NCI-H526 (cell line): ENCODE results near the gene RIIAD1.
"Not testable (repeated sequence)": the region's sequence is repeated elsewhere in the genome, so short reads cannot be mapped to it uniquely, and the experiment has no call there.

Experiments
- DNase-seq, 2 experiments: peaks; one replicate each; lab custom pipeline; 2025; lab: John Stamatoyannopoulos, UW

RIIAD1 gene

DNA sequence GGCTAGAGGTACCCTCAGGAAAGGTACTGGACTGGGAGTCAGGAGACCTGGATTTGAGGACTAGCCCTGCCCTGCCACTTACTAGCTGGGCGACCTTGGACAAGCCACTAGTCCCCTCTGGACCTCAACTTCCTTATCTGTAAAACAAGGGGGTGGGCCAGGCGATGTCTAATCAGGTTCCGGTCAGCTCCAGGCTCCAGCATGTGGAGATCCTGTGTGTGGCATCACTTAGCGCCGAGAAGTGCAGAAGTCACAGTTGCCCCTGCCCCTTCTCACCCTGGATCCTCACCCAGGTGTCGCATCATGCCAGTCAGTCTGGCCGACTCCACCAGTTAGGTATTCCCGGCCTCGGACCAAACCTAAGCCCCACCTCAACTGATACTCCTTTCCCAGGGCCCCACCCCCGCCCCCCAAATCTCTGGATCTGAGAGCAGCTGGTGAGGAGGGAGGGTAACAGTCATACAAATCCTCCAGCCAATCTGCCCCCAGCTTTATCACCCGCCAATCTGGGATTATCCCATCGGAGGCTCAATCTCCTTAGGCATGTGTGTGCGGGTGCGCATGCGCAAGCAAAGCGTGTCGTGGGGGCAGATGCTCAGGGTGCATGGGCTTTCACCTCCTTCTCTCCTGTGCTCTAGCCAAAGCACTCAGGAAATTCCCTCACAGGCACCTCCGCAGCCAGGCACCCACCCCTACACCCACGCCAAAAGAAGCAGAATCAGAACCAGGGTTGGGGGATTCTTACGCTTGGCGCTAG lies 10.1 kb upstream of the RIIAD1 start:
- DNase-seq: no peak

DNA sequence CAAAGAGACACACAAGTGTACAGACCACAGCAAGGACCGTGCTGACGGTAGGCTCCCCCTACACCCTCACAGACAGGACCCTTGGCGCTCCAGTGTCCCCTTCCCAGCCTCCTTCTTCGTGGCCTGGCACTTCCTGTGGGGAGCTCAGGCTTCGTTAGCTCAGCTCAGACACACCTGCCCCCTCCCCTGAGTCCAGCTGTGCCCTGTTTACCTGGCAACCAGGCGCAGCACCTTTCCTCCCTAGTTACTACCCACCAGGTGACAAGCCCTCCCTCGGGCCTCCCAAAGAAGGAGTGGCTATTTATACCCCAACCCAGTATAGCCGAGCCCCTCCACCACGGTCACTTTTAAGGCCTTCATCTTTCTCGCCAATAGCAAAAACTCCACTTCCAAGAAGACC lies 9.4 kb upstream of the RIIAD1 start:
- peak; percentile 37 to 84 for DNase-seq

DNA sequence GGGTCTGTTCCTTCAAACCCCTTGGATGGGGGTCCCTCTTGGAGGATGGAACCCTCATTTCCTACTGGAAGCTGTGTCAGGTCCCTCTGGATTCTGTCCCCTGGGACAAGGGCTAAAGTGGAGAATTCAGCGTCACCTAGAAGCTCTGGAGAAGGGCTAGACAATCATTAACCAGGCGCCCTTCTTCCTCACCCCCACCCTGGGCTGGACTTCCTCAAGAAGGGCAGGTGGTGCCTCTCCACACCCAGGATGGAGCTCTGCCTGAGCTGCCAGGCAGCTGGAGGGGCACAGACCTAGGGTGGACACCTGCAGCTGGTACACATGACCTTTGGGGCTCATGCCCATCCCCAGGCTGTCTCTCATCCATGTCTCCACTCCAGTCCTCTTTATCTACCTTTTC lies 8.3 kb upstream of the RIIAD1 start:
- DNase-seq: peak; percentile 77 to 95

DNA sequence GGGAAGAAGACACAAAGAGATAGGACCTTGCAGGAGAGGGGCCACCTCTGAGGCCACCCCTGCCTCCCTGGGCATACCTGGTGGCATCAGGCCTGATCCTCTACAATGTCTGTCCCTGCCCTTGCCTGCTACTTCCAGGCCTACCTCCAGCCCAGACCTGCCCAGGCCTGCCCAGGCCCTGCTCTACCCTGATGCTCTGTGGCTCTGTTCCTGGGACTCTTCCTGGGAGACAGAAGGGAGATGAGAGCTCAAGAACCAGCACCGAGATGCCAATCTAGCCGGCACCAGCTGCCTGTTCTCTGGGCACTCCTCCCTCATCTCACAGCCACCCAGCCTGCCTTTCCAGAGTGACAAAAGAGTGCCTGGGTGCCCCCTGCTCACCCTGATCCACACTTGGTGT lies 7.4 kb upstream of the RIIAD1 start:
- DNase-seq: peak; percentile 31 to 77

DNA sequence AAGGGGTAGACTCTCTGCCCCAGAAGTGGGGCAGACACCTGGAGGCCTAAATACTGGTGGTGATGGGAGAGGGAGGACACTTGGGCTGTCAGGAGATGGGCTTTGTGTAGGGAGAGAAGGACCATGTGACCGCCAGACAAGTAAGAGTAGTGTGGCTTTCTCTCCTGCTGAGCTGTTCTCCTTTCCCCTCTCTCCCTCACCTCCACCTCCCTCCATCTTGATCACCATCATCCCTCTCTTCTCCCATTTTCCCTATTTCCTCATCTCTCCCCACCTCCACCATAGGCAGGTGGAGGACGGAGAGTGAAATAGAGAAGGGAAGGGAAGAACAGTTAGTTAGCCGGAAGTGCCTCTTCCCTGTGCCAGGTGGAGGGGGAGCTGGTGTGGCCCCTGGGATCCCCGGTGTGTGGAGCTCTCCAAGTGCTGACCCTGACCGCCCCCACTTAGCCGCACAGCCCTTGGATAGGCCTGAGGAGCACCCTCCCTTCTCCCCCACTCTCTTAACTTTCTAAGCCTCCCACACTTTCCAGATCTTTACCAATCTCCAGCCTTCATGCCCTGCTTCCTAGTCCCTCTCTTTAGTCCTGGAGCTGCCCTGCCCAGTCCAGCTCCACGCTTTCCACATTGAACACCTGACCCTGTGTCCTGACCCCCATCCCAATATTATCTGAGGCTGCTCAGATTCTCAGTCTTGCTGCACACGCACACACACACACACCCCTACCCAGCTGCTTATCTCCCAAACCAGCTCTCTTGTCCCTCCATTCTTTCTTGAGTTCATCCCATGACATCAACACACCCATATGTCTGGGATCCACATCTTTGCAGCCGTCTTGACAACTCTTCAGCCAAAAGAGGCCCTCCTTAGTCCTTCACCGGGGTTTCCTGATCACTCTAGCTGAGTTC lies 6.2 kb upstream of the RIIAD1 start:
- no peak for DNase-seq

DNA sequence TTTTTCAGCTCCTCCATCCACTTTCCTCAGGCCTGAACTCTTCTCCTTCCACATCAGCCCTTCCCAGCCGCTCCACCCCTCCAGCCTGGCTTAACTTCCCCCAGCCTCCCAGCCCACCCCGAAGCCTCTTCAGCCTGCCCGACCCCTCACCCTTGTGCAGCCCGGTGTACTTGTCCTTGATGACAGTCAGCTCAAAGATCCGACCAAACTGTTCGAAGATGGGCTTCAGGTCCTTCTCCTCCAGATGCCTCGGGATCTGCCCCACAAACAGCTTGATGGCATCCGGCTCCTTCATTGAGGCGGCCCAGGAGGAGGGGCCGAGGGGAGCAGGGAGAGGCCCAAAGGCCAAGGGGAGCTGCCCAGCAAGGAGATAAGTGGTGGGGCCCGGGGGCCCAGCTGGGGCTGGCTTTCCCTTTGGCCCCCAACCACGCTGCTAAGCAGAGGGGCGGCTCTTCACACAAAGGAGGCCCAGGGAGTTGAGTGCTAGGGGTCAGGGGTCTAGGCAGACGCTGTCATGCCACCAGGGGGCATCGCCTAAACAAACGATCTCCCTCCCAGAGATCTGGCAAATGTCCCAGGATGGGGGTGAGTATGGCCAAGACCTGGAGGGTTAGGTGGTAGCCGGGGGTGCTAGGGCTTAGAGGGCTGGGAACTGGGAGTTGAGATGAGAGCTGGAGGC lies 5.5 kb upstream of the RIIAD1 start:
- peak; percentile 81 to 91 for DNase-seq

DNA sequence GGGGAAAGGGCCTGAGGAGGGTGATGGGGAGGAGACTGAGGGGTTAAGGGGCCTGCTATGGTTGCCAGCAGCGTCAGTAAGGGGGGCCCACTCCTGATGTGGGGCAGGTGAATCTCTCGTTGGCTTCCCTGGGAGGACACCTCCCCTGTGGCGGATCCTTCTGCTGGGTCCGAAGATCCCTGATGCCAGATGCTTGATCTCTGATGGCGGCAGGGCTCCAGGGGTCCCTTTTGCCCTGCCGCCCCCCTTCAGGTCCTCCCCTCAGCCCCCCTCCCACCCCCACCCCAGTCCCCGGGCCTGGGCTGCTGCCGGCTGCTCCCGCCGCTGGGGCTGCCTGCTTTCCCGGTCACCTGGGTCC lies 4.9 kb upstream of the RIIAD1 start:
- DNase-seq: no peak

DNA sequence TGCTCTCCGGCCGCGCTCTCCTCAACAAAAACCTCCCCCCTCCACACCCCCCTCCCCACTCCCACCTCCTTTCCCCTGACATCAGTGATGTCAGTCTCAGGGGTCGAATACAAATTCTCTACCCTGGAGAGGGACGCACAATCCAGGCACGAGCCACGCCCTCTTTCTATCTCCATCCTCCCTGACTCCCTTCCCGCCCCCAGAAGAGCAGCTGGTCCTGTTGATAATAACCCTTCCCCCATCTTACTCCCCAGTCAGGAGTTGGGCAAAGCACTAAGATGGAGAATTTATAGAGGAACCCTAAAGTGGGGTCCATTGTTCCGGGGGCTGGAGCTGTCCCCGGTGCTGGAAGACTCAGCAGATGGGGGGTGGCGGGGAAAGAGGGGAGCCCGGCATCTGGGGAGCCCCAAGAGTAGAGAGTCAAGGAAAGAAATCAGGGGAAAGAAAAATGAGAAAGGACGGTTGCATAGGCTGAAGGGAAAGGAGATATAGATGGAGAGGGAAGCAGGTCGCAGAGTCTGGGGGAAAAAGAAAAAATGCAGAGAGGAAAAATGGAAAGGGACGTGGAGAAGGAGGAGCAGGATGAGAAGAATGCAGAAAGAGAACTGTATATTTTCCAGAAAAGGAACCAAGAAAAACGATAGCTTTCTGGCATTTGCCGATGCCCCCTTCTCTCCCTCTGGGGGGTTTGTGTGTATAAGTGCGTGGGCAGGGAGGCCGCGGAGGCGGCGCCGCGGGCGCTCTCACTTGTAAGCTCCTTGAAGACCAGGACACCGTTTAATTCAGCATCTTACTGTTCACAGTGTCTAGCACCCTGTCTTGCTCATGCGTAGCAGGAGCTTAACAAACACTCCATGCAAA lies 4.3 kb upstream of the RIIAD1 start, which contains the start of gene CELF3:
Gene CELF3, minus strand, starts transcription at position 33 of the 861 bp plus-strand sequence. CDS start 783 bp downstream, outside the sequence.
- peak; percentile 100 for DNase-seq

DNA sequence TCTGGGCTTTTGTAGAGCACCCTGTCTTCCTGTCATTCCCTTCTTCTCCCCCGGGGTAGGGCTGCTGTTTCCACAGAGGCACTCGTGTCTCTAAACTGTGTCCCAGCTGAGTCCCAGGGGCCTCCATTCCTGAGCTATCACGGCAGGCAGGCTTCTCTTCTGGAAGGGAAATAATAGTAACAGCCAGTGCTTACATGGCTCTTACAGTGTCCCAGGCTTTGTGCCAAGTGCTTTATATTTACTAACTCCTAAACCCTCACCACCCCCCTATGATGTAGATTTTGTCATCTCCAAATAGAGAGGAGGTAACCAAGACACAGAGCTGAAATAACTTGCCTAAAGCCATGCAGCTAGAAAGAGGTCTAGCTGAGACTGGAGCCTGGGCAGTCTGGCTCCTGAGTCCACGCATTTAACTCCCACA lies 3.3 kb upstream of the RIIAD1 start:
- no peak for DNase-seq

DNA sequence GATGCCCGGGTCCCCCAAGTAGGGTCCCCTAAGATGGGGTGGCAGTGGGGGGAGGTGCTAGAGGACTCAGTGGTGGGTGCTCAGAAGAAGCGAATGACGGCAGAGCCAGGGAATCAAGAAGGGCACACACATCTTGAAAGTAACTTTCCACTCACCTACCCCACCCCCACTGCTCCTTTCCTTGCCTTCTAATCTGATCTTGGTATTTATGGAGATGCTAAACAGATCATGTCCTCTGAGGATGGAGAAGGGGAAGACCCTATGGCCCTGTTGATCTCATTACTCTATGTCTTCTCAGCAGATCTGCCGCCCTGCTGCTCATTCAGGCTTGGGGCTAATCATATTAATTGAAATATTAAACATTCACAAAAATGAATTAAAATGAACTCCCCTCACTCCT lies 2.7 kb upstream of the RIIAD1 start:
- DNase-seq: no peak

DNA sequence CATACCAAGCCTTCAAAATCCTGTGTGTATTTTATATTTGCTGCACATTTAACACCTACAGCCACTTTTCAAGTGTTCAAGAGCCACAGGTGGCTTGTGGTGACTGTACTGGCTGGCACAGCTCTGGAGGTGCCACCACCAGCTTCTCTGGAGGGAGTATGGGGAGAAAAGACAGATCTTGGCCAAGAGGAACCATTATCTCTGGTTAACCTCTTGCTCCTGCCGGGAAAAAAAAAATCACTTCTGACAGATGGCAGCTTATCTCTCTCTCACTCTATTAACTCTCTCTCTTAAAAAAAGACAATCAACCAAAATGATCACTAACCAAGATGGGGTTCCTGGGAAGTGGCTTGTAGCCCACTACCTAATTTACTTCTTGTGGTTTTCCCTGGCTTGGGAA lies 1.2 kb upstream of the RIIAD1 start:
- DNase-seq: no peak

DNA sequence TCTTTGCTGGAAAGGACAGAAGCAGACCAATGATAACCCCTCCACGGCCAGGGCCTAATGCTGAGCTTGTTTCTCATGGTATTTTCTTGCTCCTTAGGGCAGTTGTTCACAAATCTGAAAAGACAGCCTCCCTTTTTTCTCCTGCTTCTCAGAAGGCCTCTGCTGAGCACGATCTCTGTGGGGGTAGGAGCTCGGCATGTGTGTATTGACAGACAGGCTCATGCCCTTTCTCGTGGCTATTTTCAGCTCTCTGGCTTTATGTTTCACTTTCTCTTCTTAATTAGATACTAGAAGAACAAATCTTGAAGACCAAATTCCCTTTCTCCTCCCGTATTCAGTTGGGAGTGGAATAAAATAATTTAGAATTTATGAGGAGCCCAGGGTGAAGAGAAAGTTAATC lies 768 bp upstream of the RIIAD1 start:
- no peak for DNase-seq

DNA sequence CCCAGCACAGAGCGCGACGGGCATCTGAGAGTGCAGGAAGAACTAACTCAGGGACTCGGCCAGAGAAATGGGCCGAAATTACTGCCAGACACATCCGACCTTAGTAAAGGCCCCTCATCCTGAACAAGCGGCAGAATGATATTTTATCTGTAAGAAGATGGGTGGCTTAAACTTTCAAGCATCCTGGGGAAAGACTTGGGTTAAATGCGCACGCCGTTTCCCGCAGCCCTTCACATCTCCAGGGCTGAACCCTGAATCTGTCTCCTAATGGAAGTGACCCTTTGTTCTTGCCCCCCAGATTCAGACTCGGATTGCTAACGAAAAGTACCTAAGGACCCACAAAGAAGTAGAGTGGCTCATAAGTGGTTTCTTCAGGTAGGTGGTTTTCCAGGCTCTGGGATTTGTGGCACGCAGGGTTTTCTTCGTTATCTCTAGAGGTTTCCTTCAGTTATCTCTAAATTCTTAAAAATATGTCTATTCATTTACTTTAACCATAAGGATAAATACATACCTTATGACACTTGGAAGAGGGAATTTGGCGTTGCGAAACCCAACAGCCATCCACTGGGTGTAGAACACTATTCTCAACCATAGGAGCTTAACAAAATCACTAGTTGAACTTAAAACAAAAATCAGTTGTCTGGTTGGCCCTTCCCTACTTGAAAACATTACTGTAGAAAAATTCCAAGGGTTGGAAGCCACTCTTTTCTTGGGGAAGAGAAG lies 627 bp downstream of the RIIAD1 start:
- DNase-seq: no peak

DNA sequence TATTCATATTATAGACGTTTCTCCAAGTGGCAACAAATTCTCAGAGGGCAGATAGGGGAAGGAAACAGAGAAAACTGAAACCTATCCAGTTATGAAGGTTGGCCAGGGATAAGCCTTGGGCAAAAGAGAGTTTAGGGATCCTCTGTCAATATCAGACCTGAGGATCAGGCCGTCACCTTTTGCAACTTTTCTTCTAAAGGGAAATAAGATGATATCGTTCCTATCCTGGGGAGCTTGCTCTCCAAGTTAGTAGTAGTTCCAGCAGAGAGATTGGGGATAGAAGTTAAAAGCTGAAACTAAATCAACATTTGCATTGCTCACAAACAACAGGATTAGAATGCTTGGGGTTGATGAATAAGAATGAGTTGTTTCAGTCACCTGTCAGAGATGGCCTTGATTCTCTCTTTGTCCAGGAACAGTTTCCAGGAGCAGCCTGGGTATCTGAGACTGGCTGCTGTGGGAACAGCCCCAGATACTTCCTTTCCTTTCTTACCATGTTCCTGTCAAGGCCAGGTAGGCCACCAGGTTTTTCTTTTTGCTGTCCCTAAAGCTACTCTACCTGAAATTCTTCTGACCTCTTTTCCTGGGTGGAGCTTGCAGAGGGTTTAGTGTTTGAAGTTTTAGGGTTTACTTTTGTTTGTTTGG lies 2.5 kb downstream of the RIIAD1 start:
- no peak for DNase-seq

DNA sequence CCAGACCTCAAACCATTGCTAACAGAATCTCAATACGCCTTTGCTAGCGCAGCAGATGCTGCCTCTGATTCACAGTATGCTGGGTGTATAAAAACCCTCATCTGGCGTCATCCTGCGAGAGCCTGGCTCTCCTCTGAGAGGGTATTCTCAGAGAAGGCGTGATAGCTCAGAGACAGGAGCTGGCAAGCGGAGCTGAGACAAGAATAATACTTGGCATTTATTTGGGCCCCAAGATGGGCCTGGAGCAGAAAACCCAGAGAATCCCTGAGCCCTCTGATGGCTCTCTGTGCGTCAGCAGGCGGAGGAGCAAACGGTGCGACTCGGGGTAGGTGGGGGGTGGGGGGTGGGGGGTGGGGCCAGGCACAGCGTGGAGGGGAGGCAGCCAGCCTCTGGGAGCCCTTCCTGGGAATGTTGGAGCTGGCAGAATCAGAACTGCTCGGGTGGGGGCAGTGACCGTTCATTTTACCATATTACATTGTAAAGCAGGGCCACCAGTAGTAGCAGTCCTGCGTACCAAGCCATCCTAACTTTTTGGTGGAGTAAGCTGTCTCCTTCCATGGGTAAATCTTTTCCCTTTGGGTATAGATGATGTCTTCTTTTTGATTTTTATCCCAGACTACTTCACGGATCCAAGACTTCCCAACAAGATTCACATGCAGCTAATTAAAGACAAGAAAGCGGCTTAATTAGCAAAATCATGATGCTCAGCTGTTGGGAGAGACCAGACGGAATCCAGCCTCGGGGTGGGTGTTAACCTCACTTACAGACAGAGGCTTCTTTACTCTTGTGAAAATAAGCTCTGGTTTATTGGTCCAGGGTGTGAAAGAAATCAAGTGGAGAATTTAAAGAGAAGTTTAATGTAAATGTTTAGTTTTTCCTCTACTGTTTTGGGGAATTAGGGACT lies 7.1 kb downstream of the RIIAD1 start:
- no peak for DNase-seq

DNA sequence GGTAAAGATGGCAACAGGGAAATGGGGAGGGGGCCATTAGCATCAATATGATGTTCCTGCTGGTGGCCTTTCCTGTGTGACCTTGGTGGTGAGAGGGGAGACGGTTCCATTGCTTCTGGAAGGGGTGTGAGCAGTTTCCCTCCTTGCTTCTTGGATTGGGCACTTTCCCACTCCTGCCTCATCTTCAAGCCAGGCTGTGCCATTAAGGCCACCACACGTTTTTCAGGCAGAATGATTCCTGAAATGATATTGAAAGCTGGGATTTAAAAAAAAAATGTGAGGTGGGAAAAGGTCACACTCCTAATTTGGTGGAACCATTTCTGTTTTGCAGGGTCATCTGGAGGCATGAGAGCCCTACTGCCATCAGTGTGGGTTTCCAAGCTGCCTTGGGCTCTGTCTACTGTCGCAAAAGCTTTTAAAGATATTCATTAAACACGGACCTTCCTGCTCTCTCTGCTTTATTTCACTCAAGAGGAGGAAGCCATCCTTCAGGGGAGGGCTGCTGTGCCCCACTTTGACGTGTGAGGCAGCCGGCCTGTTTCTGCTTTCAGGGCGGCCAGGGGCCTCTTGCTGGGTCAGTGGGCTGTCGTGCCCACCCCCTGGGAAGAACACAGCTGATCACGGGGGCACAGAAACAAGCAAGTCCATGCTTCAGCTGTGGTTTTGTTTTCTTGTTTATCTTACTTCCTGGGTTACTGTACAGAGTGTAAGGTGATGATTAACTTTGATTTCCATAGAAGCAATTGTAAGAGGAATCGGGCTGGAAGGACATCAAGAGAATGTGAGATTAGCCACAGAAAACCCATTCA lies 8.0 kb downstream of the RIIAD1 start:
- no peak for DNase-seq

DNA sequence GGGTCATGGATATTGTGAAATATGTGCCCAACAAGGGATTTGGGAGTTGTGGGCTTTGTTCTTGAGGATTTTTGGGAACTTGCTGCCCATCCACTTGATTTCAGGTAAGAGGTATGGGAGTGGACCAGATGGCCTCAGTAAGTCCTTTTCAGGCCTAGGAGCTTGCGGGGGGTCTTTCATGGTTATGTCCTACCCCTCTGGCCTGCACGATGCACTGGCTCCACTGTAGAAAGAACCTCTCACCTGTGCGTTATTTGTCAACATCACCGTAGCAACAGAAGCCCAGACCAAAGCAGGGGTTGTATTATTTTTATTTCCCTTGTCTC lies 8.6 kb downstream of the RIIAD1 start:
- DNase-seq: no peak

DNA sequence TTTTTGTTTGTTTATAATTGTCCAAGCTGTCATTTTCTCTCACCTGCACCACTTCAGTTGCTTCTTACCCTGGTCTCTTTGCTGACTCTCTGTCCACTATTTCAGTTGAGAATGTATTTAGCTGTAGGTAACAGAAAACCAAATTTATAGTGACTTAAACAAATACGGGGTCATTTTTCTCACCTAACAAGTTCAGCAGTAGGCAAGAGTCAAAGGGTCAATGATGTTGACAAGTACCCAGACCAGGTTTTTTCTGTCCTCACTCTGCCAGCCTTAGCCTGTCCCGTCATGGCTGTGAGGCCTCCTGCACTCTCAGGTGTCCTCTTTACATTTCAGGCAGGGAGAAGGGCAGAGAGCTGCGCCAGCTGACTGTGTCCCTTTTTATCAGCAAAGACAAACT lies 11.8 kb downstream of the RIIAD1 start:
- no peak for DNase-seq

DNA sequence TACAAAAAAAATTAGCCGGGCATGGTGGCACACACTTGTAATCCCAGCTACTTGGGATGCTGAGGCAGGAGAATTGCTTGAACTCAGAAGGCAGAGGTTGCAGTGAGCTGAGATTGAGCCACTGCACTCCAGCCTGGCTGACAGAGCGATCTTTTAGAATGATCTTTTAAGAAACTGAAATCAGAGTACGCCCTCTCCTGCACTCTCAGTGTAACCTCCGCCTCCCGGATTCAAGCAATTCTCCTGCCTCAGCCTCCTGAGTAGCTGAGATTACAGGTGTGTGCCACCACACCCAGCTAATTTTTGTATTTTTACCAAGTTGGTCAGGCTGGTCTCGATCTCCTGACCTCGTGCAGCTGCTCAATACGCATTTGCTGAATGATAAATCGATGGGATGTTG lies 12.7 kb downstream of the RIIAD1 start:
- DNase-seq: not testable (repeated sequence)
